Amniotic stem cell (primary cell): ENCODE results near the gene COL9A3.

Source experiments
- DNase-seq: peaks from one replicate; lab custom pipeline; 2025; lab: John Stamatoyannopoulos, UW

Gene COL9A3

GRCh38 chr20:62823688-62824475 lies 7.0 kb downstream of the COL9A3 start:
- DNase-seq: no peak

- no peak for DNase-seq
Measured at GRCh38 chr20:62824476-62825332, 7.9 kb downstream of the COL9A3 start.

GRCh38 chr20:62825333-62825985 lies 8.6 kb downstream of the COL9A3 start:
- DNase-seq: no peak

GRCh38 chr20:62825986-62826645 lies 9.3 kb downstream of the COL9A3 start:
- DNase-seq: no peak

- DNase-seq: no peak
Measured at GRCh38 chr20:62826646-62827310, 9.9 kb downstream of the COL9A3 start.

- DNase-seq: no peak
Measured at GRCh38 chr20:62827311-62828038, 10.6 kb downstream of the COL9A3 start.

- no peak for DNase-seq
Measured at GRCh38 chr20:62828051-62828450, 11.2 kb downstream of the COL9A3 start.

- no peak for DNase-seq
Measured at GRCh38 chr20:62828511-62829230, 11.8 kb downstream of the COL9A3 start.

GRCh38 chr20:62829231-62830230 lies 12.7 kb downstream of the COL9A3 start:
- no peak for DNase-seq

- DNase-seq: no peak
Measured at GRCh38 chr20:62830251-62830650, 13.4 kb downstream of the COL9A3 start.

GRCh38 chr20:62830821-62831220 lies 14.0 kb downstream of the COL9A3 start:
- no peak for DNase-seq

GRCh38 chr20:62831361-62831788 lies 14.5 kb downstream of the COL9A3 start:
- no peak for DNase-seq

- no peak for DNase-seq
Measured at GRCh38 chr20:62831854-62832211, 15.0 kb downstream of the COL9A3 start.

- DNase-seq: no peak
Measured at GRCh38 chr20:62832212-62832922, 15.5 kb downstream of the COL9A3 start.

GRCh38 chr20:62832951-62833391 lies 16.1 kb downstream of the COL9A3 start:
- DNase-seq: no peak

GRCh38 chr20:62834967-62835730 lies 18.3 kb downstream of the COL9A3 start:
- no peak for DNase-seq
